ENCODE measurements around the gene SV2C.

GRCh38 chr5:76245590-76245989 is 162.4 kb downstream of the SV2C start:
- TF ChIP-seq EZH2 (IDR thresholded peaks at IDR 0.05; ENCODE audit: low read length) (no peak), CTCF (optimal IDR thresholded peaks at IDR 0.05 in 1 of 3, IDR thresholded peaks at IDR 0.05 in 1 of 3, conservative IDR thresholded peaks at IDR 0.05 in 1 of 3; ENCODE audit: extremely low read depth in 1 of 3, insufficient read depth in 2 of 3, low read length in 3 of 3) (no peak)

All from keratinocyte (primary cell).